GM10266 (cell line): ENCODE data around the gene SLC66A2.

Experiments used
- DNase-seq: peaks from one replicate; pipeline ENCODE4 v3.0.0; 2012; ENCODE audit errors: extremely low spot score
- CTCF ChIP-seq: IDR thresholded peaks from 2 replicates; pipeline ENCODE4 v1.5.1; 2012; ENCODE audit warnings: mild to moderate bottlenecking, low read depth; ENCODE audit not compliant: control insufficient read depth, insufficient read depth; ENCODE audit errors: missing control alignments

The SLC66A2 gene

GRCh38 chr18:79971211-79971952 is 19.9 kb upstream of the SLC66A2 start:
- TF ChIP-seq CTCF: no peak
- DNase-seq: no peak

DNA sequence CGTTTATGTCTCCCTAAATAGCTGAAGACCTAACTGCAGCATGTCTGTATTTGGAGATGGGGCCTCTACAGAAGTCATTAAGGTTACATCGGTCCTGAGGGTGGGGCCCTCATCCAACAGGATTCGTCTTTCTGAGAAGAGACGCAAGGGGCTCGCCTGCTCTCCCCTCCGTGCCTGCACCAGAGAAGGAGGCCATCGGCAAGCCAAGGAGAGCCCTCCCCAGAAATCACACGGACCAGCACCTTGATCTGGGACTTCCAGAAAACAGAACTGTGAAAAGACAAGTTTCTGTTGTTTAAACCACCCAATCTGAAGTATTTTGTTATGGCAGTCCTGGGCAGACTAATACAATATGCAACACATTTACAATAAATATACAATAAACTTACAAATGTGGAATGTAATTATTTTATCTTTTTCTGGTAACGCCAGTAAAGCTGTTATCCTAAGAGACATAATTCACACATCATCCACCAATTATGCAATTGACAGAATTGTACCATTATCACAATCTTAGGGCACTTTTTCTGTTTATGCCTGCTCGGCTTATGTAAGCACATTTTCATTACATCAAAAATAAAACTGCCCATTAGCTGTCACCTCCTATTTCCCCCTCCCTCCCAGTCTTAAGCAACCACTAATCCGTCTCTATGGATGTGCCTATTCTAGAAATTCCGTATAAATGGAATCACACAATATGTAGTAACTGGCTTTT is 19.1 kb upstream of the SLC66A2 start:
- TF ChIP-seq CTCF: no peak
- no peak for DNase-seq

DNA sequence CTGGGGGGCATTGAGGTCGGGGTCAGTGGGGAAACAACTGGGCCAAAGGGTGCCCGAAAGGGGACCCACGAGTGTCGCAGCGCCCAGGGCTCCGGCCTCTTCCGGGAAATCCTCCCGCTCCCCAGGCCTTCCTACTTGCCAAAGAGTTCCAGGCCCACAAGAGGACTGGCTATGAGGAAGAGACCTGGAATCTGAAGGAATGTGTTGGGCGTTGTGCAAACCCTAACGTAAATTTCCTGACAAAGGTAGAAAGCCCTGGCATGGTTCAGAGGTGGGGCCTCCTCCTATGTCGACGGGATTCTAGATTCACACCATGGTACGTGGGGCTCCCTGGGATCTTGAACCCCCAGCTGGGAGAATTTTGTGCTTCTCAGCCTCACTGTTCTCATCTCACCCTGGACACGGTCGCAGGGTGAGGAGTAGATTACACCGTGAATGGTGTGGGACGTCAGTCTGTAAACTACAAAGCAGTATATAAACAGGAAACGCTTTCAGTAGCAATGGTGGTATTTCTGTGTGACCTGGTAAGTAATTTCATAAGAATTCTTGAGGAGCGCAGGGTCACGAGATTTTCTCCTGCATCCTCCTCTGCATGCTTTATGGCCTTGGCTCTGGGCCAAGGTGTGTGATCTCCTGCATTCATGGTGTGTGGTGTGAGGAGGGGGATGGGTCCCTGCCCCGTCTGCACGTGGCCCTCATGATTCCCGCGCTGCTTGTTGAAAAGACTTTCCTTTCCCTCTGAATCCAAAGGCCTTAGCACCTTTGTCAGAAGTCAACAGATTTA is 13.9 kb upstream of the SLC66A2 start:
- no peak for TF ChIP-seq CTCF
- DNase-seq: no peak

- TF ChIP-seq CTCF: peak; percentile 24
- peak; percentile 83 for DNase-seq
Measured at GRCh38 chr18:79964330-79965118, 13.1 kb upstream of the SLC66A2 start, which contains the start of gene HSBP1L1. Gene HSBP1L1 (plus strand): TSS chr18:79964643. CDS start chr18:79964736, 93 bp downstream.

DNA sequence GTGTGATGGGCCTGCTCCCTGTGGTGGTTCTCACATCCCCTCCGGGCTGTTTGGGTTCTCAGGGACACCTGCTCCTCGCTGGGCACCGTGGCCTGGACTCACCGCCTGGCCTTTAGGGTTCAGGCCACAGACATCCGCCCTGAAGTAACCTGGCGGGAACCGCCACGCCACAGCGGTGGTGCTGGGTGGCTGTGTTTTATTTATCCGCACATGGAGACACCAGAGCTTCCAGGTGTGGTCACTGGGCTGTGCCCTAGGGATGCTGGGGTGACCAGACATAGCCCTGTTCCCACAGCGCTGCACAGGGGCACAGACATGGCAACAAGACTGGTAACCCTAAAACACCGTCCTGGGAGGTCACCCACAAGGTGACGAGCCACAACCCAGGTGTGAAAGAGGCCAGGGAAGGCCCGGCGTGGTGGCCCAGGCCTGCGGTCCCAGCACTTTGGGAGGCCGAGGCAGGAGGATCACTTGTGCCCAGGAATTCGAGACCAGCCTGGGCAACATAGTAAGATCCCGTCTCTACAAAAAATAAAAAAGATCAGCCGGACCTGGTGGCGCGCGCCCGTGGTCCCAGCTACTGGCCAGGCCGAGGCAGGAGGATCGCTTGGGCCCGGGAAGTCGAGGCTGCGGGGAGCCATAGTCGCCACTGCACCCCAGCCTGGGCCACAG is 12.3 kb upstream of the SLC66A2 start:
- TF ChIP-seq CTCF: no peak
- no peak for DNase-seq
